CD4-positive, alpha-beta T cell treated with Interleukin-17A for 4 hours (primary cell): ENCODE data around the gene NSMCE1.
A peak's percentile ranks its signal among the peaks of the same experiment; 100 is the strongest.
"Not testable (repeated sequence)": the region's sequence is repeated elsewhere in the genome, so short reads cannot be mapped to it uniquely, and the experiment has no call there.

ENCODE experiments used
- DNase-seq: peaks from one replicate; pipeline ENCODE4 v3.0.0-alpha.2; 2020; ENCODE audit warnings: mixed read lengths

The NSMCE1 gene

DNA sequence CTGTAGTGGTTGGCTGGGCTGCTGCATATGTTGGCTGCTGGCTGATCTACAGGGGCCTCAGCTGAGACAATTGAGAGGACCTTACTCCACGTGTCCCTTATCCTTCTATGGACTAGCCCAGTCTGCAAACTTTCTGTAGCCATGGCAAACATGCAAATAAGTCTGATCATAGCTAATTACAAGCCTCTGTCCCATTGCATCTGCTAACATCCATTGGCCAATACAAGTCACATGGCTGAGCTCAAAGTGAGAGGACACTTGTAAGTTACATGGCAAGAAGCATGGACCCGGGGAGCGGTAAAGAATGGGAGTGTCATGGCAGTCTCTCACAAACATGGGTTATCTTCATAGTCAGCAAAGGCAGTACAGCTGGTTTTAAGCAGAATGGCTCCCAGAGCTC is 33.6 kb upstream of the NSMCE1 start:
- DNase-seq: no peak

DNA sequence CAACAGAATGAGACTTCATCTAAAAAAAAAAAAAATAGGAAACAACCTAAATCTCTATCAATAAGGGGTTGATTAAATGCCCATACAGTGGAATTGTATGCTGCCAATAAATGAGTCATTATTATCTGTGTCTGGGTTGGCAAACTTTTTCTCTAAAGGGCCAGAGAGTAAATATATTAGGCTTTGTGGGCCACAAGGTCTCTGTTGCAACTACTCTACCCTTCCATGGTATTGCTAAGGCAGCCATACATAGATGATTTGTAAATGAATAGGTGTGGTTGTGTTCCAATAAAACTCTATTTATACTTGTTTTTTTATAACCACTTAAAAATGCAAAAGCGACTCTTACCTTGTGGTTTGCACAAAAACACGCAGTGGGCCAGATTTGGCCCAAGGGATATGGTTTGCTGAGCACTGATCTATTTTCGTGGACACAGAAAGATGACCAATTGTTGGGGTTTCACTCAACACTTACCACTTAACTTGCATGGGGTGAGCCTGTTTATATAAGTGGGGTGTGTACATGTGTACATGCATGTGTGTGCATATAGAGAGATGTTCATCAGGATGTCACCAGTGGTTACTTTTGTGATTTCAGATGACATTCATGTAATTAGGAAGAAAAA is 32.8 kb upstream of the NSMCE1 start:
- no peak for DNase-seq

DNA sequence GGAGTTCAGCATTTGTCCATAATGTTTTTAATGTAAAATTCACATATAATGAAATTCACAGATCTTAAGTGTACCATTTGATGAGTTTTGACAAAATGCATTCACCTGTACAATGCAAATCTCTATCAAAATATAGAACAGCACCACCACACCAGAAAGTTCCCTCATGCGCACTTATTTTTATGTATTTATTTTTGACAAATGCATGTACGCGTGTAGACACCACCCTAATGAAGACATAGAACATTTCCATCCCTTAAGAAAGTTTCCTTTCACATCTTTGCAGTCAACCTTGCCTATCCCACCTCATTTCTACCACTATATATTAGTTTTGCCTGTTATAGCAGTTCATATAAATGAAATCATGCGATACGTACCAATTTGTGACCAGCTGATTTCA is 29.6 kb upstream of the NSMCE1 start:
- no peak for DNase-seq

DNA sequence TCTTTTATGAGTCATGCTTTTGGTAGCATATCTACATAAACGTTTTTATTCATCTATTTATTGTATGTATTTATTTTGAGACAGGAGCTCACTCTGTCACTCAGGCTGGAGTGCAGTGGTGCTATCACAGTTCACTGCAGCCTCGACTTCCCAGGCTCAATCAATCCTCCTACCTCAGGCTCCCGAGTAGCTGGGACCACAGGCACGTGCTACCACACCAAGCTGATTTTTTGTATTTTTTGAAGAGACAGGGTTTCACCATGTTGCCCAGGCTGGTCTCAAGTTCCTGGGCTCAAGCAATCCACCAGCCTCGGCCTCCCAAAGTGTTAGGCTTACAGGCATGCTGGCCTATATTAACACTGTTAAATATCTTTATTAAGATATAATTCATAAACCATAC is 24.8 kb upstream of the NSMCE1 start:
- no peak for DNase-seq

DNA sequence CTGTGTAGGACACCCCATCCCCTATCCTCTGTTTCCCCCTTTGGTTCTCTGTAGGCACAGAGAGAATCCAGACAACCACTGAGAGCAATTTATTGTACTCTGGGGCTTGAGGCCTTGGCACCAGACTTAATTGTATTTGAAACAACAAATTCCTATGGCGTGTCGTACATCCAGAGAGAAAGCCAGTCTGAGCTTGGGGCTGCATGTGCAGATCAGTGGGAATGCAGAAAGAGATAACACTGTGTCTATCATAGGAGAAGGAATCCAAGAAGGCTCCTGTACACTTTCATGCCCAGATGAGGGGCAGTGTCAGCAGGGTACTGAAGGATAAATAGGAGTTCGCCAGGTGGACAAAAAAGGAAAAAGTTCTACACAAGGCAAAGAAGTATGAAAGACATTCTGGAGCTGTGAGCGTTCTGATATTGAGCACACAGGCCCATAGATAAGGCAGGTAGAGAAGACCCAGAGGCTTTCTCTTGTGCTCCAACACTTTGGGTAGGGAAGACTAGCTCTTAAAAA is 23.2 kb upstream of the NSMCE1 start:
- no peak for DNase-seq

DNA sequence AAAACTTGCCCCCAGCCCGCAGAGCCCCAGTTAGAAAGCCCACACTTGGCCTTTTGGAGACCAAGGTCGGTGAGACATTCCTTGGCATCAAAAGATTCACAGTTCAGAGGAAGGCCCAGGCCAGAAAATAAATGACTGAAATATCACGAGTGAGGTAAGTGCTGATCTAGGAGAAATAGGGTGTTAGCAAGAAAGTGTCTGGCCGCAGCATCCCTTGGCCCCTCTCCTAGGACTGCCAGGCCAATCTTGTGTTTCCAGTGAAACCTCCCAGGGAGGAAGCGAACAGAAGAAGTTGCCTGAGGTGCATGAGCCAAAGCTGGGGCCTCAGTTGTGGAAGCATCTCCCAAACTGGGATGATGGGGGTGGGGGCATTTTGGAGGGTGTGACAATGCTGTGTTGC is 22.5 kb upstream of the NSMCE1 start:
- DNase-seq: no peak

DNA sequence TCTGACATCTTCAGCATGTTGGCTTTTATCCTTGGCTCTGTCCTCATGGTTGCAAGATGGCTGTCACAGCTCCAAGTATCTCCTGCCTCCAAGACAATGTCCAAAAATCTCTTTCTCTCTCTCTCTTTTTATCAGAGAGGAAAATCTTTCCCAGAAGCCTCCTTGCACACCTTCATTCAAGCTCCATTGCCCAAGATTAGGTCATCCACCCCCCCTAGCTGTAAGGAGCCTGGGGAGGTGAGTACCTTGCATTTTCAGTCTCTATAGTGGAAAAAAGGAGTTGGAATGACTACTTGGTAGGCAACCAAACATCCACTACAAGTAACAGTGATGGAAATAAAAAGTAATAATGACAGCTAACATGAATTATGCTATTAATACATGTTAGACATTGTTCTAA is 22.0 kb upstream of the NSMCE1 start:
- no peak for DNase-seq

DNA sequence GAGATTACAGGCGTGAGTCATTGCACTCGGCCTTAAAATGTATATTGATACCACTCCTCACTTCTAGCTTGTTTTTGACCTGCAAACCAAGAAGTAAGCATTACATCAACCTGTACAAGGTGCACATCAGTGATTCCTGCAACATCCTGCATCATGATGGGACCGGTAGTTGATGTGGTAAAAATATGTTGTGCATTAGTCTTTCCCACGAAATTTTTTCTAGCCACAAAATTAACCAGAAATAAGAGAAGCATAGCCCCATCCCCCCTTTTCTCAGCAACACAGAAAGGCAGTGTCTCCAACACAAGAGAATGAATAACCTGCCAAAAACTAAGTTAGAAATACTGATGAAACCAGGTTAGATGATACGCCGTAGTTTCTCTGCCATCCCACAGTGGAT is 21.1 kb upstream of the NSMCE1 start:
- peak; percentile 32 for DNase-seq

DNA sequence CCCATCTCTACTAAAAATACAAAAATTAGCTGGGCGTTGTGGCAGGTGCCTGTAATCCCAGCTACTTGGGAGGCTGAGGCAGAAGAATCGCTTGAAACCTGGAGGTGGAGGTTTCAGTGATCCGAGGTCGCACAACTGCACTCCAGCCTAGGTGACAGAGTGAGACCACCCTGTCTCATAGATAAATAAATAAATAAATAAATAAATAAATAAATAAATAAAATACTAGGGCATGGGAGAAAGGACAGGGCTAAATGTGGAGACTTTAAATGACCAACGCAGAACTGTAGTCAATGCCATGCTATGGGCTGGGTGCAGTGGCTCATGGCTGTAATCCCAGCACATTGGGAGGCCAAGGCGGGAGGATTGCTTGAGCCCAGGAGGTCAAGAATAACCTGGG is 19.7 kb upstream of the NSMCE1 start:
- not testable (repeated sequence) for DNase-seq

DNA sequence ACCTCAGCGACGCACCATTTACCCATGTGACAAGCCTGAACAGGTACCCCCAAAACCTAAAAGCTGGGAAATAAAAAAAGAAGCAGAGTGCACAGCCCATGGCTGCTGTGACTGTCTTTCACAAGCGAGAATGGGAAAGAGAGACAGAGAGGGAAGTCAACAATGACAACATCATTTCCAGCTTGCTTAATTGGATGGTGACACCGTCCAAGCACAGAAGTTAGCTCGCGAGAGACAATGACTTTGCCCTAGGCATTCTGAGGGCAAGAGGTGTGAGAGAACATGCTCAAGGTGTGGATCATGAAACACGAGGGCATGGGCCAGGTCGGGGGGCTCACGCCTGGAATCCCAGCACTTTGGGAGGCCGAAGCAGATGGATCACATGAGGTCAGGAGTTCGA is 19.3 kb upstream of the NSMCE1 start:
- no peak for DNase-seq

DNA sequence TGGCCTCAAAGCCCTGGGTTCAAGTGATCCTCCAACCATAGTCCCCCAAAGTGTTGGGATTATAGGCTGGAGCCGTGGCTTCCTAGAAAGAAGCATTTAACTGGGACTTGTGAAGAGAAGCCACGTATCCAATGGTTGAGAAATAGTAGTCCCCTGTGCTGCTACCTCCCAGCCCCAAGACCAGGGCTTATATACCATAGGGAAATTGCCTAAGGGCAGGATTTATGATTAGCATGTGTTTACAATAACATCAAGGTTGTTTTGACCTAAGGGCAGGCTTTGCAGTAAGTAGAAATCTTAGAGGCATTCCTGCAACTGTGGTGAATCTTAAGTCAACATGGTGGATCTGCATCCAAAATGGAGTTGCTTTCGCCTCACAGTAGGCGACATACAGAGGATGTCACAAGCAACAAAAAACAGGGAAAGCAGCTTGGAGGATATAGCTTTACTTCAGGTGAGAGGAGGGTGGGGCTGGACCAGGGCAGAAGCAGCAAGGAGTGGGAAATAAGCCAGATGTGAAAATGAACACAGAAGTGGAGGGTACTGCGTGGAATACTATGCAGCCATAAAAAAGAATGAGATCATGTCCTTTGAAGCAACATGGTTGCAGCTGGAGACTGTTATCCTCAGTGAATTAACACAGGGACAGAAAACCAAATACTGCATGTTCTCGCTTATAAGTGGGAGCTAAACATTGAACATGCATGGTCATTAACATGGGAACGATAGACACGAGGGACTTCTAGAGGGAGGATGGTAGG is 18.7 kb upstream of the NSMCE1 start:
- no peak for DNase-seq

DNA sequence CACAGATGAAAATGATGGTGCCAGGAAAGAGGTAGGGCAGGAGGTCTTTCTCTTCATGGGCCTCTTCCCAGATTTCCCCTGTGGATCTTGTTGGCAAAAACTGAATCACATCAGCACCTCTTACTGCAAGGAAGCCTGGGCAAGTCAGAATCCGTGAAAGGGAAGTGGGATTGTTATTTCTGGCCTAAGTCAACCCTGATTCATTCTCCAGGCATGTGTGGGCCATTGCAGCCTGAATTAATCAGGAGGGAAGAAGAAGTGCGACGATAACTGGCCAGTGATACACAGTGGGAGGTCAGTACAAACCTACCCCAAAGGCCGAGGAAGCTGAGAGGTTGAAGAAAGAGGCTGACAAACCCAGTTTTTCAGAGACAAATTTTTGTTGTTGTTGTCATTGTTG is 17.9 kb upstream of the NSMCE1 start:
- no peak for DNase-seq

DNA sequence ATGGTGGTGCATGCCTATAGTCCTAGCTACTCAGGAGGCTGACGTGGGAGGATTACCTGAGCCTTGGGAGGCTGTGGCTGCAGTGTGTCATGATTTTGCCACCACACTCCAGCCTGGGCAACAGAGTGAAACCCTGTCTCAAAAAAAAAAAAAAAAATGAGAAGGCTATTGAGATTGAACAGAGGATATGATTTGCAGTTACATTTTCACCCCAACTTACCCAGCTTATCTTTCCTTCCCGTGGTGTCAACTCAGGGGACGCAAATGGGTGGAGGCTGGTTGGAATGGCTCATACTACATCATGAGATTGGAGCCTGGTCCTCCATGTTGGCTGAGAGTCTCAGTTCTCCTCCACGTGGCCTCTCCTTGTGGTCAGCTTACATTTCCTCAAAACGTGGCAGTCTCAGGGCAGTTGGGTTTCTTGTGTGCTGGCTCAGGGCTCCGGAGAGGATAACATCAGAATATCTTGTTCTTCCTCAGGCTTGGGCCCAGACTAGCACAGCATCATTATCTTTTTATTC is 17.2 kb upstream of the NSMCE1 start:
- DNase-seq: no peak

DNA sequence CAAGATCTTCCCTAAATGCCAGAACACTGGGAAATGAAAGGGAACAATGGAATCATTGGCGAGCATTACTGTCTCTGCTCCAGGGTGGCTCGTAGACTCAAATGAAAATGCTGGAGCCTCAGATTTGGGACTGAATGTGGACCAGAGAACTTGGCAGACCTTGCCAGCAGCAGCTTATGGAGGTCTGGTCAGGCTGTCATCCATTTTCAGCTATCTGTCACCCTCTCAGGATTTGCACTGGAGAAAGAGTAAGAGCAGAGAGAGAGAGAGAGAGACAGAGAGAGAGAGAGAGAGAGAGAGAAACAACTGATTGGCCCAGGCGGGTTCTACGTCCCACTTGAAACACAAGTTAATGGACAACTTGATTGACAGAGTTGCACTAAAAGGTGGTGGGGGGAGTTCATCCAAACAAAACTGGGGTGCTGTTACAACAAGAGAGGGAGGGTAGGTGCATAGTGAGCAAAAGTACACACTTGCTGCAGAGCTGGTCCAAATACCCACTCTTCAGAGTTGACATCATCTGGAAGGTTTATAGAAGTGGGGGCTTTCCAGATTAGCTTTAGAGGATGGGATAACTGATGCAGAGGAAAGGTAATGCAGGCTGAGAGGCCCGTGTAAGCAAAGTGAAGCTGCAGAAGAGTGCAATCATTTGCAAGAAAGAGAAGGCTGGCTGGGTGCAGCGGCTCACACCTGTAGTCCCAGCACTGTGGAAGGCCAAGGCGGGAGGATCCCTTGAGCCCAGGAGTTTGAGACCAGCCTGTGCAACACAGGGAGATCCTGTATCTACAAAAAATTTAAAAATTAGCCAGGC is 16.5 kb upstream of the NSMCE1 start:
- DNase-seq: no peak

DNA sequence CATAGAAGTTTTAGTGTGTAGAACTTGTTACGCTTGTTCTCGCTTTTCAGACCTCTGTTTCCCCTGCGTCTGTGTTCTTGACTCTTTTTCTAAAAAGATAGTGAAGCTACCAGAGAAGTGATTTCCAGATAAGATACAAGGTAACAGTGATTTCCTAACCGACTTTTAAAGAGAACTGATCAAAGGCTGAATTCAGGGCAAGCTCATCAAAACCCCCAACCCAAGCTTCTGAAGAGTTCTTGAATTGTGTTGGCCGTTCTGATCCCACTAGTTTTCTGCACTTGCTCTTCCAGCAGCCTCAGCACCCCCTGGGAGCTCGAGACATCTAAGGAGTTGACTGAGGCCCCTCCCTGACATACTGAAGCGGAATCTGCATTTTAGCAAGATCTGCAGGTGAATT is 12.7 kb upstream of the NSMCE1 start:
- peak; percentile 14 for DNase-seq

DNA sequence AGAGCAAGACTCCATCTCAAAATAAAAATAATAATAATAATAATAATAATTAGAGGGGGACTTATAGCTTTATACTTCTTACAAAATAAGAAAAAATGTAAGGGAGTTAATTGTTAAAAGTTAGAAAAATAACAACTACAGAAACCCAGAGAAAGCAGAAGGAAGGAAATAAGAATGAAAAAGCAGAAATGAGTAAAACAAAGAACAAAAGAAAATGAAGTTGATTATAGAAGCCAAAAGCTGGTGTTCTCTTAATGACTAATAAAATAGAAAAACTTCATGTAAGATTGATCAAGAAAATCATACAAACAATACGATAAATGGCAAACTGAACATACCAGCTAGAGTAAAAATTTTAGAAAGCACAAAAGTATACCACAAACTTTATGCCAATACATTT is 6.8 kb upstream of the NSMCE1 start:
- DNase-seq: no peak

DNA sequence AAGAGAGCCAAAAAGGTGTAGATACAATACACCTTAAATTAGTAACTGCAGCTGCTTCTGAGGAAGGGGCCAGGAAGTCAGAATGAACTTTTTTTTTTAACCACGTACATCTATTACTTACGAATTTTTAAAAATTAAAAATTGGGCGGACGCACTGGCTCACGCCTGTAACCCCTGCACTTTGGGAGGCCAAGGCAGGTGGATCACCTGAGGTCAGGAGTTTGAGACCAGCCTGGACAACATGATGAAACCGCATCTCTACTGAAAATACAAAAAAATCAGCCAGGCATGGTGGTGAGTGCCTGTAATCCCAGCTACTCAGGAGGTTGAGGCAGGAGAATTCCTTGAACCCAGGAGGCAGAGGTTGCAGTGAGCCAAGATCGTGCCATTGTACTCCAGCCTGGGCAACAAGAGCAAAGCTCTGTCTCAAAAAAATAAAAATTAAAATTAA is 5.9 kb upstream of the NSMCE1 start:
- not testable (repeated sequence) for DNase-seq

DNA sequence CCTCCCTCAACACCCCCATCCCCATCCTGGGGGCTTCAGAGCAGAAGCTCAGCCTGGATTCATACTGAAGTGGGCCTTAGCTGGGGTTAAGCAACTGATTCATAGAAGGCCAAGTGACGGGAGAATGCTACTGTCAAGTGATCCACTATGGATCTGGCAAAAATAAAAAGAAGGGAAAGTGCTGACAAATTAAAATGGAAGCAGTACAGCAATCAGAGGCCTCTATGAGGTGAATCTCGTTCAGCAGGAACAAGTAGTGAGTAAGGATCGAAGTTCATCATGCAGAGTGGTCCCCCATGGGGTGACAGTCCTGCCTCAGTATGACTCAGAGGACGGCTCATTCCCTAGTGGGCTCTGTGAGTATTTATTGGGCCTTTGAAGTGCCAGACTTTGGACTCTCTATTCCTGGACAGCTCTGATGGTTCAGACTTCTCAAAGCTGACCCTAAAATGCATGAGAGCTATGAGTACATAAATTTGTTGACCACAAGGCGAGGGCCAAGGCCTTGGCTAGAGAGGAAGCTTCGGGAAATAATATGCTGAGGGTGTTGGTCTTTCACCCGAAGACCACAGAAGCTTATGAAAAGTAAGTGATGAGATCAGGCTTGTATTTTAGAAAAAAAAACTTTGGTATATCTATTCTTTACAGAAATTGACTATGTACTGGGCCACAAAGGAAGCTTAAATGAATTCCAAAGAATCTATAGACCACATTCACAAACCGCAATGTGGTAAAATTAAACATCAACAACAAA is 5.3 kb upstream of the NSMCE1 start:
- peak; percentile 36 for DNase-seq

DNA sequence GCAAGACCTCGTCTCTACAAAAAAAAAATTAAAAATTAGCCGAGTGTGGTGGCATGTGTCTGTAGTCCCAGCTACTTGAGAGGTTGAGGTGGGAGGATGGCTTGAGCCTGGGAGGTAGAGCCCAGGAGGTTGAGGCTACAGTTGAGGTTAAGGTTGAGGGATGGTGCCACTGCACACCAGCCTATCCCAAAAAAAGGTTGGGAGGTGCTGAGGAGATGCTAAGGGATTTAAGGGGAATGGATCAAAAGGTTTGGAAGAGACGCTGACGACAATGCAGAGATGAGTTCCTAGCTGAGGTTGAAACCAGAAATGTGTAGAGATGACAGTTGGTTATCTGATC is 4.7 kb upstream of the NSMCE1 start:
- DNase-seq: no peak

DNA sequence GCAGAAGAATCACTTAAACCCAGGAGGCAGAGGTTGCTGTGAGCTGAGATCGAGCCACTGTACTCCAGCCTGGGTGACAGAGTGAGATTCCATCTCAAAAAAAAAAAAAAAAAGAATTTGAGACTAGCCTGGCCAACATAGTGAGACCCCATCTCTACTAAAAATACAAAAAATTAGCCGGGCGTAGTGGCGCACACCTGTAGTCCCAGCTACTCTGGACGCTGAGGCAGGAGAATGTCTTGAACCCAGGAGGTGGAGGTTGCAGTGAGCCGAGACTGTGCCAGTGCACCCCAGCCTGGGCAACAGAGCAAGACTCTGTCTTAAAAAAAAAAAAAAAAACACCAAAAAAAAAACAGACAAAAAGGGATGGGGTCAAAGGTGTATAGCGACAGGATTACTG is 4.1 kb upstream of the NSMCE1 start:
- not testable (repeated sequence) for DNase-seq

DNA sequence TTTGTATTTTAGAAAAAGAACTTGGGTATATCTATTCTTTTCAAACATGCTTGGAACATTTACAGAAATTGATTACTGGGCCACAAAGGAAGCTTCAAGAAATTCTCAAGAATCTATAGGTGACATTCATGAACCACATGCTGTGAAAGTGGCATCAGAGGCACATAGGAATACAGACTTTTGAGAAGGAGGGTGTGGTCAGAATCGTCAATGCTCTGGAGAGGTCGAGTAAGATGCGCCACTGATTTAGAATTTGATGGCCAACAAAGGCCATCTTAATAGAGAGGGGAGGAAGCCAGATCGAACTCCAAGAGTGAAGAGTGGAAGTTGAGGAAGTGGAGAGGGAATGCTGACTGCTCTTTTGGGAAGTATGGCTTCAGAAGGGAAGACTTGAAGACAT is 3.5 kb upstream of the NSMCE1 start:
- no peak for DNase-seq

DNA sequence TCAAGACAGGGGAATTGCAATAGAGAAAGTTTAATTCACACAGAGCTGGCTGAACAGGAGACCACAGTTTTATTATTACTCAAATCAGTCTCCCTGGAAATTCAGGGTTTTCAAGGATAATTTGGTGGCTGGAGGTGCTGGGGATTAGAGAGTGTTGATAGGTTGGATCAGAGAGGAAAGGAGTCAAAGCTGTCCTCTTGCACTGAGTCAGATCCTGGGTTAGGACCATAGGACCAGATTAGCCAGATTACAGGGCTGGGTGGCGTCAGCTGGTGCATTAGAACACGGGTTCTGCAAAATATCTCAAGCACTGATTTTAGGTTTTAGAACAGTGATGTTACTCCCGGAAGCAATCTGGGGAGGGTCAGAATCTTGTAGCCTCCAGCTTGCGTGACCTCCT is 1.8 kb upstream of the NSMCE1 start:
- DNase-seq: no peak
